Measurements from ENCODE around the gene GKAP1.

DNA sequence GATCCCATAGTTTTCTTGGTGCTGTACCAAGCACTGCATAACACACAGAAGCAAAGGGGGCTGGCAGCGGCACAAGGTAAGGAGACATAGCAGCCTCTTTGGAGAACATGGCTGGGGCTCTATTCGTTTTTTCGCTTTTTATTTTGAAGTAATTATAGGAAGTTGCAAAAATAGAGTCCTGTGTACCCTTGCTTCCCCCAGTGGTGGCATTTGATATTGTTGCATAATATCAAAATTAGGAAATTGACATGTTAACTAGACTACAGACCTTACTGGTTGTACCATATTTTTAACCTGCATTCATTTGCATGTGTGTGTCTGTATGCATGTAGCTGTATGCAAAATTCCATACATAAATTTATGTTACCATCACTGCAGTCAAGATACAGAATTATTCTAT, 103.2 kb downstream of the GKAP1 start:
- no peak for TF ChIP-seq POLR2A (IDR thresholded peaks at IDR 0.05)
- TF ChIP-seq, protein P1, sequence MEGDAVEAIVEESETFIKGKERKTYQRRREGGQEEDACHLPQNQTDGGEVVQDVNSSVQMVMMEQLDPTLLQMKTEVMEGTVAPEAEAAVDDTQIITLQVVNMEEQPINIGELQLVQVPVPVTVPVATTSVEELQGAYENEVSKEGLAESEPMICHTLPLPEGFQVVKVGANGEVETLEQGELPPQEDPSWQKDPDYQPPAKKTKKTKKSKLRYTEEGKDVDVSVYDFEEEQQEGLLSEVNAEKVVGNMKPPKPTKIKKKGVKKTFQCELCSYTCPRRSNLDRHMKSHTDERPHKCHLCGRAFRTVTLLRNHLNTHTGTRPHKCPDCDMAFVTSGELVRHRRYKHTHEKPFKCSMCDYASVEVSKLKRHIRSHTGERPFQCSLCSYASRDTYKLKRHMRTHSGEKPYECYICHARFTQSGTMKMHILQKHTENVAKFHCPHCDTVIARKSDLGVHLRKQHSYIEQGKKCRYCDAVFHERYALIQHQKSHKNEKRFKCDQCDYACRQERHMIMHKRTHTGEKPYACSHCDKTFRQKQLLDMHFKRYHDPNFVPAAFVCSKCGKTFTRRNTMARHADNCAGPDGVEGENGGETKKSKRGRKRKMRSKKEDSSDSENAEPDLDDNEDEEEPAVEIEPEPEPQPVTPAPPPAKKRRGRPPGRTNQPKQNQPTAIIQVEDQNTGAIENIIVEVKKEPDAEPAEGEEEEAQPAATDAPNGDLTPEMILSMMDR (IDR thresholded peaks at IDR 0.05): peak; percentile 9 to 28 (median 24)

Data from right lobe of liver (tissue), 4 donors.